Uterus (tissue), 2 donors: ENCODE measurements around the gene AGPAT3.

Source experiments
- CTCF ChIP-seq, 4 experiments: fragments of 200-600 bp in 2 of 4; fragments of 450-650 bp in 2 of 4; sonication (generic) in 2 of 4; IDR thresholded peaks; one replicate each; pipeline ENCODE4 v1.5.1; 2016 to 2019; ENCODE audit warnings: antibody characterized with exemption in 4 of 4, mild to moderate bottlenecking in 2 of 4, moderate library complexity in 1 of 4
- POLR2A ChIP-seq, 2 donors: fragments of 450-650 bp; IDR thresholded peaks; one replicate each; pipeline ENCODE4 v1.6.1; 2016; ENCODE audit warnings: antibody characterized with exemption in 2 of 2, mild to moderate bottlenecking in 1 of 2, moderate library complexity in 1 of 2

DNA sequence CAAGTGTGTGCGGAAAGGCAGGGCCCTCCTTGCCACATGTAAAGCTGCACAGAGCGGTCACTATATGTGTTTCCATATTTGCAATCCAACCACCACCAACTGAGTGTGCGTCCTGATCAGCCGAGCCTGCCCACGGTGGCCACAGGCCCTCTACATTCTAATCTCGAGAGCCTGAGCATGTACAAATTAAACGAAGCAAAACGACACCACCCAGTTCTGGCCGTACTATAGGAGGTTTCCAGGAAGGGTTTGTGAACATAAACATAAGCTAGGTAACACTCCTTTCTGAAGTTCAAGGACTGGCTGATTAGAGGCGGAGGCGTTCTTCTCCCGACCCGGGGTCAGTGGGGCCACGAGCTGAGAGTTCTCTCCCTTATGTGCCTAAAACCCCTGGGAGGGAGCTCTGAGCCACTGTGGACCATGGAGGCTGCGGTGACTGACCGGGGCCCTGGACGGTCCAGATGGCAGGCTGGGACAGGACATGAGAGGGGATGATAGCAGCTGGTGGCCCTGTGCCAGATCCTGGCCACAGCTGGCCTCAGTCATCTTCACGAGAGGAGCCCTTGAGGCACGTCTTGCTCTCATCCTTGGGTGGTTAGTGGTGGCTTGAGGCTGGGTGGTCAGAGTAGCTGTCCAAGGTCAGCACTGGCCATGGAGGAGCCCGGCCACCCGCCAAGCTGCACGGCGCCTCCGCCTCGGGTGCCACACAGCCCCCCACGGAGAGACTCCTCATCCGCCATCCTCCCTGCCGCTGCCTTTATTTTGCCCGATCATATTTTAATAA, 108.0 kb downstream of the AGPAT3 start:
- TF ChIP-seq CTCF (IDR thresholded peaks at IDR 0.05) = no peak
- no peak for TF ChIP-seq POLR2A (IDR thresholded peaks at IDR 0.05)
